Adrenal gland (tissue), 12 donors: Measurements from ENCODE around the gene TCTA. TPM values are rescaled to one million over a fixed set of nuclear protein-coding genes. Genes with fewer than 3 reads are reported as not detected.

Experiments used
- DNase-seq, 7 donors: peaks; one replicate each; pipeline ENCODE4 v3.0.0-alpha.2; 2019 to 2020
- H3K27ac ChIP-seq, 5 donors: fragments of 200-600 bp; sonication (generic) in 4 of 5; 1 replicate in 3 of 5; 2 replicates in 2 of 5; pipeline versions ENCODE4 v1.5.1 to v1.8.0; 2016 to 2020; ENCODE audit warnings: mild to moderate bottlenecking in 1 of 5
- H3K27me3 ChIP-seq: fragments of 200-600 bp; 2 replicates; pipeline ENCODE4 v1.8.0; 2021
- H3K36me3 ChIP-seq, 2 donors: fragments of 200-600 bp; replicated peaks in 1 of 2; 1 replicate in 1 of 2; 2 replicates in 1 of 2; pipeline versions ENCODE4 v1.5.1 to v1.8.0; 2018 to 2022
- H3K4me1 ChIP-seq, 2 donors: fragments of 200-600 bp; replicated peaks in 1 of 2; 1 replicate in 1 of 2; 2 replicates in 1 of 2; pipeline versions ENCODE4 v1.5.1 to v1.8.0; 2018 to 2021
- H3K4me3 ChIP-seq, 4 donors: fragments of 200-600 bp; sonication (generic) in 3 of 4; one replicate each; pipeline ENCODE4 v1.5.1; 2016 to 2018
- H3K9me3 ChIP-seq, 3 donors: fragments of 200-600 bp; sonication (generic) in 1 of 3; replicated peaks in 1 of 3; 1 replicate in 2 of 3; 2 replicates in 1 of 3; pipeline versions ENCODE4 v1.5.1 to v1.8.0; 2016 to 2021
- CTCF ChIP-seq, 6 experiments: fragments of 450-650 bp in 4 of 6; fragments of 200-600 bp in 2 of 6; sonication (generic) in 1 of 6; IDR thresholded peaks; 1 replicate in 5 of 6; 2 replicates in 1 of 6; pipeline versions ENCODE4 v1.5.1 to v1.8.0; 2016 to 2021; ENCODE audit warnings: antibody characterized with exemption in 6 of 6, mild to moderate bottlenecking in 2 of 6, moderate library complexity in 1 of 6
- POLR2A ChIP-seq, 2 donors: fragments of 450-650 bp; IDR thresholded peaks; one replicate each; pipeline ENCODE4 v1.6.1; 2017; ENCODE audit warnings: antibody characterized with exemption in 2 of 2, mild to moderate bottlenecking in 2 of 2, moderate library complexity in 1 of 2
- WGBS, 4 donors: extraction: QIAGEN DNeasy Blood & Tissue Kit in 2 of 4; methylation state at CpG; one replicate each; pipeline versions ENCODE4 v1.1.5 to v1.1.7; 2013 to 2017; 5-methylcytosine and 5-hydroxymethylcytosine counted together
- intact Hi-C, 2 donors: fragments of 100-400 bp; cut with DNase I; formaldehyde crosslinking; loops; one replicate each; pipeline versions ENCODE4 v1.14.1 to v1.15.0; 2022 to 2023
- polyA plus RNA-seq, 3 donors: library from polyadenylated mRNA; stranded (reverse); fragments of 200-250 nt in 2 of 3; fragments of 350-450 nt in 1 of 3; fragmentation: Illumina TruSeq in 1 of 3; extraction: RNeasy Lipid Tissue Mini Kit (QIAGEN cat#74804) in 1 of 3; gene quantifications; one replicate each; pipeline ENCODE4 v1.2.3, GENCODE V29; 2013 to 2014
- total RNA-seq, 9 donors: library from RNA; depleted of rRNA in 4 of 9; stranded (reverse); fragments of >200 nt in 4 of 9; fragments of 120-200 nt in 1 of 9; fragmentation: NEBNext Ultra II Directional in 1 of 9; extraction: Animal tissue kit (Norgen Biotek cat#: 25700) in 1 of 9; gene quantifications; one replicate each; pipeline versions ENCODE4 v1.1.0 to v1.2.4, GENCODE V29; 2013 to 2023
- donor health status: healthy with polysubstance abuse.
- donor health status: Bipolar disorder and iron deficiency.
- donor health status: DM: yes; HTN: yes; CAD: no.
- donor health status: DM: no; HTN: no; CAD: no.
- donor health status: DM: no; HTN: no; CAD: no.
- donor health status: DM: yes; HTN: yes; CAD: no.

The TCTA gene
- total and polyA plus RNA-seq, 12 donors: 26.9 to 116 (median 44.7) TPM

GRCh38 chr3:49371946-49372345, 40.3 kb upstream of the TCTA start:
- Histone ChIP-seq H3K9me3 (no peaks in the 10 kb centered on the region), H3K36me3 (peaks cover 0 to 70% of the 10 kb centered on the region in 2 donors), H3K4me1 (peaks cover 8 to 19% of the 10 kb centered on the region in 2 donors), H3K4me3 (no peak overlapping the region), H3K27ac (no peak overlapping the region), H3K27me3 (no peaks in the 10 kb centered on the region)
- TF ChIP-seq POLR2A (IDR thresholded peaks at IDR 0.05): no peak
- TF ChIP-seq CTCF (IDR thresholded peaks at IDR 0.05): no peak
- intact Hi-C loops: no loop called here
- no peak for DNase-seq

- intact Hi-C loops: no loop called here
- peaks cover 0 to 22% of the 10 kb centered on the region in 2 donors for H3K4me1 ChIP-seq
- peaks cover 0 to 30% of the 10 kb centered on the region in 2 donors for H3K36me3 ChIP-seq
- H3K27me3 ChIP-seq: no peaks in the 10 kb centered on the region
- DNase-seq: no peak
- no peaks in the 10 kb centered on the region for H3K9me3 ChIP-seq
- TF ChIP-seq CTCF (IDR thresholded peaks at IDR 0.05): no peak
- no peak for TF ChIP-seq POLR2A (IDR thresholded peaks at IDR 0.05)
- H3K4me3 ChIP-seq: no peak overlapping the region
- peak overlapping the region in 1 of 5 donors; percentile 27 for H3K27ac ChIP-seq
- WGBS, 4 donors: 85 to 100% (median 88%) methylated on average over 1 of the region's 1 CpG
Measured at GRCh38 chr3:49377483-49377882, 34.7 kb upstream of the TCTA start.

GRCh38 chr3:49378249-49378895, 33.9 kb upstream of the TCTA start:
- TF ChIP-seq POLR2A (IDR thresholded peaks at IDR 0.05) (no peak), CTCF (IDR thresholded peaks at IDR 0.05) (no peak)
- H3K36me3 ChIP-seq: peaks cover 0 to 21% of the 10 kb centered on the region in 2 donors
- DNase-seq: peak in 1 of 7 donors; percentile 41
- H3K4me1 ChIP-seq: peaks cover 0 to 23% of the 10 kb centered on the region in 2 donors
- no peaks in the 10 kb centered on the region for H3K27me3 ChIP-seq
- H3K9me3 ChIP-seq: no peaks in the 10 kb centered on the region
- H3K27ac ChIP-seq: no peak overlapping the region
- intact Hi-C loops: no loop called here
- WGBS, 4 donors: 81 to 85% (median 82%) methylated on average over 11 of the region's 11 CpGs
- H3K4me3 ChIP-seq: no peak overlapping the region

GRCh38 chr3:49383387-49383786, 28.8 kb upstream of the TCTA start:
- WGBS, 4 donors: 56 to 58% (median 57%) methylated on average over 5 of the region's 5 CpGs
- peak overlapping the region in 1 of 5 donors; percentile 7 for H3K27ac ChIP-seq
- TF ChIP-seq CTCF (IDR thresholded peaks at IDR 0.05) (no peak), POLR2A (IDR thresholded peaks at IDR 0.05) (no peak)
- H3K27me3 ChIP-seq: no peaks in the 10 kb centered on the region
- intact Hi-C loops: no loop called here
- H3K4me3 ChIP-seq: no peak overlapping the region
- no peaks in the 10 kb centered on the region for H3K9me3 ChIP-seq
- no peak for DNase-seq
- no peaks in the 10 kb centered on the region for H3K36me3 ChIP-seq
- peaks cover 4 to 49% of the 10 kb centered on the region in 2 donors for H3K4me1 ChIP-seq
